ENCODE results near the gene CARD14.
"Not testable (repeated sequence)": the region's sequence is repeated elsewhere in the genome, so short reads cannot be mapped to it uniquely, and the experiment has no call there.

CARD14 gene

DNA sequence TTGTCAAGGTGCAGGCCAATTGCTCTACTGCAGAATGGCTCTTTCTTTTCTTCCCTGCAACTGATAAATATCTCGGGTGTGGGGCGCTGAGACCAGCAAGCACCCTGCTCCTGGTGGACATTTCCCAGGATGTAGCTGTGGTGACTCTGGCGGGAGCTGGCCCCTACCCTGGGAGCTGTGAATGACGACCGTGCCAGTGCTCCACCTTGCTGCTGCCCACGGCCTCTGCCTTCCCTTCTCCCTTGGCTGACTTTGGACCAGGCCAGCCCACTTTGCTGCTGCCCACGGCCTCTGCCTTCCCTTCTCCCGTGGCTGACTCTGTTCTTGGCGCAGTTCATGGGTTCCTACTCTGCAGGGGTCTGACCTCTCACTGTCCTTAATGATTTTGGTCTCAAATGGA lies 16.1 kb downstream of the CARD14 start:
- DNase-seq (ENCODE audit: low read depth): no peak

DNA sequence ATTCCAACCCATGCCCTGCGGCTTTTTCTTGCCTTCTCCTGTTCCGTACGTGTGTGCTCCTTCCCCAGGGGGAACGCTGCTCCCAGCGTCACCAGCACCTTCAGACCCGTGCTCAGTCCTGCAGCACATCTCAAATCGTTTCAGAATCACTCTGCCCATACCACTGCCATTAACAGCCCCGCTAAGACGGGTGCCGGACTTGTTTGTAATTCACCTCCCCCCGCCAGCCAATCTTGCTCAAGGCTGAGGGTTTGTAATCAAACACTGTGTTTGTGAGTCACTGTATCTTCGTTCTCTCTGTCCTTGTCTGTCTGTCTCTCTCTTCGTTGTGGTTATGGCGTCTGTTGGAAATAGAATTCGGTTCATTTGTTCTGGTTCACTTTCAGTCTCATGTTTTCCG lies 17.3 kb downstream of the CARD14 start:
- DNase-seq (ENCODE audit: low read depth): no peak

DNA sequence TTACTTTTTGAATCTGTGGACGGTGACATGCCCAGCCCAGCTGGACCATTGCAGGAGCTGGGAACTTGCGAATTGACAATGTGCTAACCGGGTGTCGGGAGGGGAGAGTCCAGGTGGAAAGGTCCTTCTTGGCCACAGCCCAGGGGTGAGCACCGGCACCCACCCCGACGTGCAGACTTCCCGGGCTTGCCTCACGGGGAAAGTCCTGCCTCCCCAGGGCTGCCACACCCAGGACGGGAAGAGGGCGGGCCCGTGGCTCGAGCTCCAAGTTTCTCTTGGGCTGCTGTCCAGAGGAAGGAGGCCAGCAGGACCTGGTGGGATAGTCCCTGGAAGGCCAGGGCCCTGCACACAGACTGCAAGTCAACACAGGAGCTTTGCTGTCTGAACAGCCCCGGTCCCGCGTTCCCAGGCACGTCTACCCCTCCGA lies 17.7 kb downstream of the CARD14 start:
- DNase-seq (ENCODE audit: low read depth): no peak

DNA sequence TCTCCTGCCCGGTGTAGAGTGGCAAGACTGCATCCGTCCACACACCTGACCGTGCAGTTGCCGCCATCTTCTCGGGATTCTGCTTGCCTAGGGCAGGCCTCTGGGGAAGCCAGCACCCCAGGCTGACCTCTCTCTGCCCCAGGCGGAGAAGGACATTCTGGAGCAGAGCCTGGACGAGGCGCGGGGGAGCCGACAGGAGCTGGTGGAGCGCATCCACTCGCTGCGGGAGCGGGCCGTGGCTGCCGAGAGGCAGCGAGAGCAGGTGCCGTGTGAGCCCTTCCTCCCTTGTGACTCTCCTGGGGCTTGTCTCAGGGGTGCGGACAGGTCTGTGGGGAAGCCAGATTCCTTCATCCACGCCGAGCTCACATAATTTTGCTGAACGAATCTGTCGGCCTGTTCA lies 19.8 kb downstream of the CARD14 start:
- no peak for DNase-seq (ENCODE audit: low read depth)

DNA sequence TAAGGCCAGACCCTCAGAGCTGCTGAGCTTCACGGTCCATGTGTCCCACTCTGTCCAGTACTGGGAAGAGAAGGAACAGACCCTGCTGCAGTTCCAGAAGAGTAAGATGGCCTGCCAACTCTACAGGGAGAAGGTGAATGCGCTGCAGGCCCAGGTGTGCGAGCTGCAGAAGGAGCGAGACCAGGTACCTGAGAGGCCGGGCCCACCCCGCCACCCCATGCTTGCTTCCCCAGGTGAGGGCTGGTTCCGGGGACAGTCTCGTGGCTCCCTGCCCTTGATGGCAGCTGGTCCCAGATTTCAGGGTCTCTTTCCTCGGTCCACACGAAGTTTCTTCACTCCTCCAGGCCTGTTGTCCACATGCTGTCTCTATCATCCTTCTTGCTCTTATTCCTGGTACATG lies 20.9 kb downstream of the CARD14 start:
- DNase-seq (ENCODE audit: low read depth): no peak

DNA sequence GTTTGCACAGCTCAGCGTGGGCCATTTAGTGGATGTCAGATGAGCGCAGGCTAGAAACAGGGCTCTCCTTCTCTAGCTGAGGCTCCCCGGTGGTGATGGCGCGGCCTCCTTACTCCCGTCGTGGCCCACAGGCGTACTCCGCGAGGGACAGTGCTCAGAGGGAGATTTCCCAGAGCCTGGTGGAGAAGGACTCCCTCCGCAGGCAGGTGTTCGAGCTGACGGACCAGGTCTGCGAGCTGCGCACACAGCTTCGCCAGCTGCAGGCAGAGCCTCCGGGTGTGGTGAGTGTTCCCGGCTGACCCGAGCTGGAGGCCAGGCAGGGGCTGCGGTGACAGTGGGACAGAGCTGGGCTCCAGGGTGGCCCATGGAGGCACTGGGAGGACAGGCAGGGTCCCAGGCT lies 21.4 kb downstream of the CARD14 start:
- DNase-seq (ENCODE audit: low read depth): no peak

DNA sequence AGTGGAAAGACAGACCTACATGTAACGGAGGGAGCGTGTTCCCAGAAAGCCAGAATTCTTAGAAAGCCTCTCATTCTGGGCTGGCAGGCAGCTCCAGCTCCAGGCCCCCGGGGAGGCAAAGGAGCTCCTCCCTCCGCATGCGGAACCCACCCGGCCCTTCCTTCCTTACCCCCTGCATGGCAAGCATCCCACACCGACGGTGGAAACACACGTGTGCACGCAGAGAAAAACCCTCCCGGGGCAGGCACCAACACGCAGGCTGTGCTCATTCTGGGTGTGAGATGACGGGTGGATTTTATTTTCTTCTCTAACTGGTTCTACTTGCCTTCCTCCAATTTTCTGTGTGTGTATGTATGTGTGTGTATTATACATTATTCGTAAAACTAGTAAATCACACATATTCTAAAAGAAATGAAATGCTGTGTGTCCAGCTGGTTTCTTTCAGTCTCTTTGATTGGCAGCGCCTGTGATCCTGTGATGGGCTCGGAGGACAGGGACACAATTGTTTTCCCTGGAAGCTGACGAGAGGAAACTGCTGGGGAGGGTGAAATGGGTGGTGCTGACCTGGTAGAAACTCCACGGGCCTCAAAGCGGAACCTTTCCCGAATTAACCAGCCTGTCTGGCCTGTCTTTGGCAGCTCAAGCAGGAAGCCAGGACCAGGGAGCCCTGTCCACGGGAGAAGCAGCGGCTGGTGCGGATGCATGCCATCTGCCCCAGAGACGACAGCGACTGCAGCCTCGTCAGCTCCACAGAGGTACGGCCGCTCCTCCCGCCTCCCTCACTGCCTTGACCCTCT lies 22.2 kb downstream of the CARD14 start:
- no peak for DNase-seq (ENCODE audit: low read depth)

DNA sequence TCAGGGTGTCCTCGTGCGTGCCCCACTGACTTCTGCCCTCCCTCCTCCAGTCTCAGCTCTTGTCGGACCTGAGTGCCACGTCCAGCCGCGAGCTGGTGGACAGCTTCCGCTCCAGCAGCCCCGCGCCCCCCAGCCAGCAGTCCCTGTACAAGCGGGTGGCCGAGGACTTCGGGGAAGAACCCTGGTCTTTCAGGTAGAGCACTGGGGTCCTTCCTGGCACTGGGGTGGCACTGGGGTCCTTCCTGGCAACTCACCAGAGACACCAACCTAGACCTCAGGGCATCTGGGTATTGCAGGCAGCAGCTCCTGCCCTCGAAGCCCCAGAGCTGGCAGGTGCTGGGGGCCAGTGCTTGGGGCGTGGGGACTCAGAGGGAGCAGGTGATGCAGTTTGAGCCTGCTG lies 25.3 kb downstream of the CARD14 start:
- no peak for DNase-seq (ENCODE audit: low read depth)

DNA sequence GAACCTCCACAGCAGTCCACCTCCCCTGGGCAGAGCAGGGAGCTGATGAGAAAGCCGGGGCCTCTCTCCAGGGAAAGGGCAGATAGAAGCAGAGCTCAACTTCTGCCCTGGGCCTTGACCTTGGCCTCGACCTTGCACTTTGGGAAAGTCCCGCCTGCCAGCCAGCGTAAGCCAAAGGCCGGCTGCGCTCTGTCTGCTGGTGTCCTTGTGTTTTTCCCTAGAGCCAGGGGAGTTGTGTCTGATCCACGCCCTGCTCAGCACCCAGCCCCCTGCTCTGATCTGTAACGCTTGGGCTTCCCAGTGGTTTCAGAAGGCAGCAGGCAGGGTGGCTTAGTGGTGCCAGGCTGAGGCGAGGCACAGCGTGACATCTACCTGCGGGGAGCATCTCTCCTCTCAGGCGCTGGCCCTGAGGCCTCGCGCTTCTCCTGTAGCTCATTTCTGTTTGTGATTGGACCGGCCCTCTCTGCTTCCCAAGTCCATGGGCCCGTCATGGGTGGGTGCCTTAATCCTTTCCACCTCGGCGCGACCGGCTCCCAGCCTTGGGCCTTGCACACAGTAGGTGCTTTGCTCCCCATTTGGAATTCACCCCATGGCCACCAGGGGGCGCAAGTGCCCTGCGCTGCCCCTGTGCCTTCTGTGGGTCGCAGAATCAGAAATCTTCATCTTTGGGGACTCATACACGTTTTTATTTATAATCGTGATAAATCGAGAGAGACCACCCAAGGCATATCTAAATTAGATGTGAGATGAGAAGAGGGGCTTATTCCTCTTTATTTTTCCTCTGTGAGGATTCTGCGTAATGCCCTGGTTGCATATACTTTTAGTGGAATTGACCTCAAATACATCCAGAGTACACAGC lies 26.1 kb downstream of the CARD14 start:
- peak; percentile 45 for DNase-seq (ENCODE audit: low read depth)

DNA sequence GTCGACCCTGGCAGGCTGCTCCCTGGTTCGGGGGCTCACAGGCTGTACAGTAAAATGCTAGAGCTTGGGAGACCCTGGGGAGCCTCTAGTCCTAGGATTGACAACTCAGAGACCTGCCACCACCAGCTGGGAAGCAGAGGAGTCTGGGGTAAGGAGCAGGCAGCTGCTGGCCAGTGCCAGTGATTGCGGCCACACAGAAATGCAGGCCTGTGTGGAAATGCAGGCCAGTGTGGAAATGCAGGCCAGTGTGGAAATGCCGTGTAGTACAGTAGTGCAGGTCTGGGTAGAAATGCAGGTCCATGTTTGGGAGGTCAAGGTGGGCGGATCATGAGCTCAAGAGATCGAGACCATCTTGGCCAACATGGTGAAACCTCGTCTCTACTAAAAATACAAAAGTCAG lies 26.8 kb downstream of the CARD14 start:
- DNase-seq (ENCODE audit: low read depth): no peak

DNA sequence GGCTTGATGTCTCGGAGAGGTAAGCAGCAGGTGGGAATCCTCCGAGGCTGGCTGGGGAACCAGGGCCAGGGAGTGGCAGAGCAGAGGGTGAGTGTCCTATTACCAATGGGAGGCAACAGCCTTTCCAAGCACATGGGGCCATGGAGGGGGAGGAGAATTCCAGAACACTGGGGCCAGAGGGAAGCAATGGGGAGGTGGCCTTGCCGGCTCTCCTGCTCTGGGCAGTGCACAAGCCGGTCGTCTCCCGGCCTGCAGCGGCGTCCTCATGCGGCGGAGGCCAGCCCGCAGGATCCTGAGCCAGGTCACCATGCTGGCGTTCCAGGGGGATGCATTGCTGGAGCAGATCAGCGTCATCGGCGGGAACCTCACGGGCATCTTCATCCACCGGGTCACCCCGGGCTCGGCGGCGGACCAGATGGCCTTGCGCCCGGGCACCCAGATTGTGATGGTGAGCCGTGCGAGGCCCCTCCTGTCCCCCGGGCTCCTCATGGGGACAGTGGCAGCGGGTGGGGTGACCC lies 28.4 kb downstream of the CARD14 start:
- DNase-seq (ENCODE audit: low read depth): no peak

DNA sequence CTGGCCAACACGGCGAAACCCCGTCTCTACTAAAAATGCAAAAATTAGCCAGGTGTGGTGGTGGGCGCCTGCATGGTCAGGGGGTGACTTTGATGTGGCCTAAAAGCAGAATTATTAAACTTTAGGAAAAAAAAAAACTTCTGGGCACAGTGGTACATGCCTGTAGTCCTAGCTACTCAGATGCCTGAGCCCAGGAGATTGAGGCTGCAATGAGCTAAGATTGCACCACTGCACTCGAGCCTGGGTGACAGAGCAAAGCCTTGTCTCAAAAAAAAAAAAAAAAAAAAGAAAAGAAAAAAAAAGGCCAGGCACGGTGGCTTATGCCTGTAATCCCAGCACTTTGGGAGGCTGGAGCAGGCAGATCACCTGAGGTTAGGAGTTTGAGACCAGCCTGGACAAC lies 29.5 kb downstream of the CARD14 start:
- DNase-seq (ENCODE audit: low read depth): not testable (repeated sequence)

DNA sequence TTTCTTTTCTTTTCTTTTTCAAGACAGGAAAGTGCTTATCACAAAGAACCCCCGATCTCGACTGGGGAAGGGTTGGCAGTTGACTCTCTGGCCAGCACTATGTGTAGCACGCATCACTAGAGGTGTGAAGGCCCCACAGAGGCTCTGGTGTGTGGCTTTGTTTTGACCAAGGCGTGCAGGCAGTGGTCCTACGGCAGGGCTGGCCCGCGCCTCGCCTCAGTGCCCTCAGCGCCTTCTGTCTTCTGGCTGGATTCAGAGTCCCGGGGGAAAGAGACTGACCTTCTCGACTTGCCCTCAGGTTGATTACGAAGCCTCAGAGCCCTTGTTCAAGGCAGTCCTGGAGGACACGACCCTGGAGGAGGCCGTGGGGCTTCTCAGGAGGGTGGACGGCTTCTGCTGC lies 31.6 kb downstream of the CARD14 start:
- DNase-seq (ENCODE audit: low read depth): no peak

DNA sequence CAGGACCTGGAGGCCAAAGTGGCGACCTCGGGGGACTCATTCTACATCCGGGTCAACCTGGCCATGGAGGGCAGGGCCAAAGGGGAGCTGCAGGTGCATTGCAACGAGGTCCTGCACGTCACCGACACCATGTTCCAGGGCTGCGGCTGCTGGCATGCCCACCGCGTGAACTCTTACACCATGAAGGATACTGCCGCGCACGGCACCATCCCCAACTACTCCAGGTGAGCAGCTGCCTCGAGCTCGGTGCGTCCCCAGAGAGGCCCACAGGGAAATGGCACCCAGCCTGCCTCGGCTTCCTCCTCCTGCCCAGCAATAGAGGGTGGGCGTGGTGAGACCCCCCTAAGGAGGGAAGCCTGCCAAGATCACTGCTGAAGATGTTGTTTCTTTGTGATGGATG lies 32.4 kb downstream of the CARD14 start:
- no peak for DNase-seq (ENCODE audit: low read depth)

DNA sequence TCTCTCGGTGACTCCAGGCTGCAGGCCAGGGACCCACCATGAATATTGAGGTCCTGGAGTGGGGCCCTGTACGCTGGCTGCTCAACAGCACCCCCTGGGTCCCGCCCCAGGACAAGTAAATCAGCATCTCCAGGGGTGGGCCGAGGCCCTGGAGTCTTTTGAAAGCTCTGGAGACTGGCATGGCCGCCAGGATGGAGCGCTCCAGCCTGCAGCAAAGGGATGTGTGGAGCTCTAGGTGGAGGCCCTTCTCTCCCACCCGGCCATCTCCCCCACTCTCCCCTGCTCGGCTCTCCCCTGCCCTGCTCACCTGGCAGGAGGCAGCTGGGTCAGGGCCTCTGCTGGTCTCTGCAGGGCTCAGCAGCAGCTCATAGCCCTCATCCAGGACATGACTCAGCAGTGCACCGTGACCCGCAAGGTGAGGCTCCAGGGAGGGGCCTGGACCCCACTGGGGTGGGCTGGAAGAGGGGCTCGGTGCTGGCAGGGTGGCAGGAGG lies 33.7 kb downstream of the CARD14 start:
- no peak for DNase-seq (ENCODE audit: low read depth)

DNA sequence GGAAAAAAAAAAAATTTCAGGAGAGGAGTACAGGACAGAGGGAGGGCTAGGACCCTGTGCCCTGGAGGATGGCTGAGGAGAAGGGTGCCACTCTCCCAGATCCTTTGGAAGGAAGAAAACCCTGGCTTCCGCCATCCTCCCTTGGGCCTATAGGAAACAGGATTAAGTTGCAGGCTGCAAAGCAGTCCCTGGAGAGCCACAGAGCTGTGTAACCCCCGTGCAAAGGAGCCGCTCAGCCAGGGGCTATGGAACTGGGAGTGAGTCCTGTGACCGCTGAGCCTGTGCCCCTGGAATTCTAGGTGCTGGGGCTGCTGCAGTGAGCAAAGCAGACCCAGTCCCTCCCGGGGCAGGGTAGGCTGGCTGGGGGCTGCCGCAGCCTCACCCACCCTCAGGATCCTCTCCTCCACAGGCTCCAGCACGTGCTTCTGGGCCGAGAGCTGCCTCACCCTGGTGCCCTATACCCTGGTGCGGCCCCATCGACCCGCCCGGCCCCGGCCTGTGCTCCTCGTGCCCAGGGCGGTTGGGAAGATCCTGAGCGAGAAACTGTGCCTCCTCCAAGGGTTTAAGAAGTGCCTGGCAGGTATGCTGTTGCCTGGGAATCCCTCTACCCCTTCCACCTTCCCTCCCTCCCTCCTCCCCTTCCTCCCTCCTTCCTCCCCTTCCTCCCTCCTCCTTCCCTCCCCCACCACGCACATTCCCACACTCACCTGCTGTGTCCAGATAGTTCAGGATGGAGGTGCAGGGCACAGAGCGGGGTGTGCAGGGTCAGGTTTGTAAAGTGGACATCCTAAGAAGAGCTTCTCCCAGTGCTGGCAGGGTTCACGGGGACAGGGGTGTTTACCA lies 35.0 kb downstream of the CARD14 start:
- DNase-seq (ENCODE audit: low read depth): no peak

DNA sequence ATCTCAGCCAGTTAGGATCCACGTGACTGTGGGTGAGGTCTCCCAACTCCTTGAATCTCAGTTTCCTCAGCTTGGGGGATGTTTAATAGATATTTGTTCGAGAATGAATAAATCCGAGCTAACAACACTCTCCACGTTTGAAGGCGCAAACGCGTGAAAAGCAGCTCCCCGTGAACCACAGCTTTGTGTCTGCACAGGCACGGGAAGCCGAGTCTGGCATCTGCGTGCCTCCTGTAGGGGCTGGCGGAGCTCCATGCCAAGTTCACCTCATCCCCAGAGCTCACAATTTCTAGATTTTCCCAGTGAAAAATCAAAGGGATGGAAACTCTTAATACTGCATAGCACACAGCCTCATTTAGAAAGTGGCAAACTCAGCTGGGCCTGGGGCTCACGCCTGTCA lies 36.0 kb downstream of the CARD14 start:
- DNase-seq (ENCODE audit: low read depth): no peak

DNA sequence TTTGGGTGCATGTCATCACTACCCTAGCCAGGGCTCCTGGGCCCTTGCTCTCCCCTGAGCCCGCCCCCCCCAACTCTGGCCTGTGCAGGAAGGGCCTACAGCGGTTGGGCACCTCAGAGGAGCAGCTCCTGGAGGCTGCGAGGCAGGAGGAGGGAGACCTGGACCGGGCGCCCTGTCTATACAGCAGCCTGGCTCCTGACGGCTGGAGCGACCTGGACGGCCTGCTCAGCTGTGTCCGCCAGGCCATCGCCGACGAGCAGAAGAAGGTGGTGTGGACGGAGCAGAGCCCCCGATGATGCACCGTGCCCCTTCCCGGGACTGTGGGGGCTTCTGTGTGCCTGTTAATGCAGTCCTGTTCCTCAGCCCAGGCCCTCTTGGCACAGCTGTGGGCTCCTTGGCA lies 38.2 kb downstream of the CARD14 start:
- DNase-seq (ENCODE audit: low read depth): no peak

DNA sequence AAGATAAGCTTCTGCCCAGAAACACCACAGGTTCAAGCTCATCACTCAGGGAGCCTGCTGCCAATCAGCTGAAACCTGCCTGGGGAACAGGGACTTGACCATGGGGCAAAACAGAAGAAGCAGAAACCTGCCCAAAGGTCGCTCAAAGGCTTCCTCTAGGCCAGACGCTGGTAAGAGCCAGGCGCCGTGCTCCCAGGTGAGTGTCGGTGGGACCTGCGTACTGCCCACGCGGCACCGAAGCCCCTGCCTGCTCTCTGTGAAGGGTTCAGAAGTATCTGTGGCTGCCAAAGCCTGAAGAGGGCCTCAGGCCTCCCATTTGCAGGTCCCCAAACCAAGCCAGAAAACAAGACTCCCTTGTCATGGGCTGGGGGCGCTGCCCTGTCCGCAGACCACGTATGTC lies 39.9 kb downstream of the CARD14 start:
- no peak for DNase-seq (ENCODE audit: low read depth)

DNA sequence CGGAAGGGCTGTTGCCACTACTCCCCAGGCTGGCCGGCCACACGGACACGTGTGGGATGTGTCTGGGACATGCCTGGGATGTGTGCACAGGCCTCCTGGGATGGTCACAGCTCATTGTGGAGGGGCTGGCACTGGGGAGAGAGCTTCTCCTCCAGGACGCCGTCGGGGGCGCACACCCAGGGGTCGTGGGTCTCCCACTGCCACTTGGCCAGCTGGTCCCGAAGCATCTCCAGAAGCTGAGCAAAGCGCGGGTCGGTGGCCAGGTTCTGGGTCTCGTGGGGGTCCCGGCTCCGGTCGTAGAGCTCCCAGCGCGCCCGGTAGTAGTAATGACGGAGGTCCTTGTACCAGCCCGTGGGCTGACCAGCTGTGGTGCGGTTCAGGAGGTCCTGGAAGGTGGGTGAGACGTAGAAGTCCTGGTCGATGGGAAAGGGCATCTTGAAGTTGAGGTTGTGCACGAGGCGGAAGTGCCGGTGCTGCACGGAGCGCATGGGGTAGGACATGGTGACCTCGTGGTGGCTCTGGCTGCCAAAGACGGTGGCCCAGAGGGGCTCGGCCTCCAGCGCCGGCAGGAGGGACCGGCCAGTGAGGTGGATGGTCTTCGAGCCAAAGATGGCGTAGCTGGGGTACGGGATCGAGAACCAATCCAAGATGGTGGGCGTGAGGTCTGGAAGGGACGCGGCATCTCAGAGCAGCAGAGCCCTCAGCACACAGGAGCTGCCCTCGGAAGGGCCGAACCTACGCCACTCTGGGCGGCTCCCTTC lies 40.7 kb downstream of the CARD14 start:
- no peak for DNase-seq (ENCODE audit: low read depth)

DNA sequence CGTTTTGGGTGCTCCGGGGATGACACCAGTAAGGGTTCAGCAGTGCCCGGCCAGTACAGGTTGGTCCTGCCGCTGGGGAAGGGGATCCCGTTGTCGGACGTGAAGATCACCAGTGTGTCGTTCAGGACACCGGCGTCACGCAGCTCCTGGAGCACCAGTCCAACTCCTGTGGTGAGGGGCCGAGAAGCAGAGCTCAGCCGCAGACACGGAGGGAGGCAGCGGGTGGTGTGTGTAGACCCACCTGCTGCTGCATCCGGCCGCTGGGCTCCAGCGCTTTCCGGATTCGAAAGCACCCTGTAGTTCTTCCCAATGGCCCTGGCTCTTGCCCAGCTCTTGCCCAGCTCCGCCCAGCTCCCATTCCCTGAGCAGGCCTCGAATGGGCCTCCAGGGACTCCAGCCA lies 42.3 kb downstream of the CARD14 start:
- no peak for DNase-seq (ENCODE audit: low read depth)

Data from activated T-cell treated with anti-CD3 and anti-CD28 coated beads for 24 hours (primary cell).